GM08714 (cell line): Measurements from ENCODE around the gene PCSK6.

Source experiments
- H3K4me3 ChIP-seq: fragments of 200-500 bp; sonication (Bioruptor generic); 2 replicates; pipeline ENCODE4 v1.5.1; 2014; ENCODE audit warnings: mild to moderate bottlenecking, low read length, inconsistent platforms
- ZNF274 ChIP-seq: IDR thresholded peaks from 2 replicates; pipeline ENCODE4 v1.6.1; 2012; ENCODE audit warnings: mild to moderate bottlenecking, low read depth, low read length

The PCSK6 gene

GRCh38 chr15:101489599-101490407 is at the start of gene PCSK6:
Gene PCSK6 (minus strand): TSS chr15:101489707. CDS start chr15:101489670, 37 bp downstream.
- H3K4me3 ChIP-seq, result peak within 1 kb of the TSS; percentile 18; the same call in 1 of the 2 replicates
- no peak for TF ChIP-seq ZNF274

- no peak for TF ChIP-seq ZNF274
- no peak overlapping the region for H3K4me3 ChIP-seq
Observed at GRCh38 chr15:101538996-101539395, 49.5 kb upstream of the PCSK6 start.

GRCh38 chr15:101538177-101538576 is 48.7 kb upstream of the PCSK6 start:
- TF ChIP-seq ZNF274, result no peak
- H3K4me3 ChIP-seq, result no peak overlapping the region

- no peak for TF ChIP-seq ZNF274
- no peak overlapping the region for H3K4me3 ChIP-seq
Observed at GRCh38 chr15:101537483-101538080, 48.1 kb upstream of the PCSK6 start.

- H3K4me3 ChIP-seq, result no peak overlapping the region
- TF ChIP-seq ZNF274, result no peak
Observed at GRCh38 chr15:101536875-101537405, 47.4 kb upstream of the PCSK6 start.

- no peak for TF ChIP-seq ZNF274
Observed at GRCh38 chr15:101536166-101536874, 46.8 kb upstream of the PCSK6 start.

GRCh38 chr15:101535170-101535902 is 45.8 kb upstream of the PCSK6 start:
- TF ChIP-seq ZNF274, result no peak
- no peak overlapping the region for H3K4me3 ChIP-seq

More at GRCh38 chr15:101536166-101536874, 46.8 kb upstream of the PCSK6 start:
- H3K4me3 ChIP-seq, result no peak overlapping the region

GRCh38 chr15:101534376-101534970 is 45.0 kb upstream of the PCSK6 start:
- TF ChIP-seq ZNF274, result no peak
- no peak overlapping the region for H3K4me3 ChIP-seq

GRCh38 chr15:101533371-101534140 is 44.0 kb upstream of the PCSK6 start:
- H3K4me3 ChIP-seq, result no peak overlapping the region
- no peak for TF ChIP-seq ZNF274

- H3K4me3 ChIP-seq, result no peak overlapping the region
- no peak for TF ChIP-seq ZNF274
Observed at GRCh38 chr15:101532865-101533264, 43.4 kb upstream of the PCSK6 start.

- TF ChIP-seq ZNF274, result no peak
- no peak overlapping the region for H3K4me3 ChIP-seq
Observed at GRCh38 chr15:101531170-101531569, 41.7 kb upstream of the PCSK6 start.

GRCh38 chr15:101530224-101530958 is 40.9 kb upstream of the PCSK6 start:
- TF ChIP-seq ZNF274, result no peak
- no peak overlapping the region for H3K4me3 ChIP-seq
